HUDEP-2 (cell line): ENCODE measurements around the gene ALKAL2.
"Not testable (repeated sequence)": the region's sequence is repeated elsewhere in the genome, so short reads cannot be mapped to it uniquely, and the experiment has no call there.

Experiments used
- DNase-seq, 76 experiments: peaks; one replicate each; lab custom pipeline; 2025; ENCODE audit not compliant: unreplicated experiment in 76 of 76; lab: John Stamatoyannopoulos, UW

Gene ALKAL2, protein sequence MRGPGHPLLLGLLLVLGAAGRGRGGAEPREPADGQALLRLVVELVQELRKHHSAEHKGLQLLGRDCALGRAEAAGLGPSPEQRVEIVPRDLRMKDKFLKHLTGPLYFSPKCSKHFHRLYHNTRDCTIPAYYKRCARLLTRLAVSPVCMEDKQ

DNA sequence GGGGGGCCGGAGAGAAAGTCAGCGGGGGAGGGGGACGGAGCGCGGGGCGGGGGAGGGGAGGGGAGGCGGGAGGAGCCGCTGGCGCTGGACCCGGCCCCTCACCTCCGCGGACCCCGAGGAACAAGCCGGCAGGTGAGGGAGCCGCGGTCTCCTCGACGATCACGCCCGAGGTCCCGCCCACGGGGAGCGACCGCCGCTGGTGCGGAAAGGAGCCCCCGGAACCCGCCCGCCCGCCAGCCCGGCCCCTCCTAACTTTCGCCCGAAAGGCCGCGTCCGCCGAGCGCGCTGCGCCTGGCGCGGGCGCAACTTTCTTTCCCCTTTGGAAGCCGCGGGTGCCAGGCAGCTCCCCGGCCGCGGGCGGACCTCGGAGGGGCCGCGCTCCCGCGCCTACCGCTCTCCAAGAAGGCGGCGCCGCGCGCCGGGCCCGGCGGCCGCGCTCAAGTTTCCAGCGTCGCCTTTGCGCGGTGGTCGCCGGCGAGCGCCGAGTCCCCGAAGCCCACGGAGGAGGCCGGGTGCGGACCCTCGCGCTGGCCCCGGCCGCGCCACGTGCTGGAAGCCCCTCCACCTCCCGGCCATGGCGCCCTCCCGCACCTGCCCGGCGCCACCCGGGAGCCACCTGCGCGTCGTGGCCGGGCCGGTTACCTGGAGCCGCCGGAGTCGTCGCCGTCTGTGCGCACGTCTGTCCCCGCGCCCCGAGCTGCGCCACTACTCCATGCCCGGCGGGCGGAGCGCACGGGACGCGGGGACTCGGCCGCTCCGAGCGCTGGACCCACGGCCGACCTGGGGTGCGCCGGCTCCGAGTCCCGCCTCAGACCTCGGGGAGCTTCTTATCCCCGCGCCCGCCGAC, at the start of gene ALKAL2:
TSS of gene ALKAL2 (minus strand) at position 181 of the 847 bp plus-strand sequence. CDS start 256 bp downstream, outside the sequence.
- no peak for DNase-seq

DNA sequence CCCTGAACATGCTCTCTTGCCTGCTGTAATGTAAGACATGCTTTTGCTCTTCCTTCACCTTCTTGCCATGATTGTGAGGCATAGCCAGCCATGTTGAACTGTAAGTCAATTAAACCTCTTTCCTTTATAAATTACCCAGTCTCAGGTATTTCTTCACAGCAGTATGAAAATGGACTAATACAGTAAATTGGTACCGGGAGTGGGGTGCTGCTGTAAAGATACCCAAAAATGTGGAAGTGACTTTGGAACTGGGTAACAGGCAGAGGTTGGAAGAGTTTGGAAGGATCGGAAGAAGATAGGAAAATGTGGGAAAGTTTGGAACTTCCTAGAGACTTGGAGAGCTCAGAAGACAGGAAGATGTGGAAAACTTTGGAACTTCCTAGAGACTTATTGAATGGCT, 49.1 kb upstream of the ALKAL2 start:
- not testable (repeated sequence) for DNase-seq

DNA sequence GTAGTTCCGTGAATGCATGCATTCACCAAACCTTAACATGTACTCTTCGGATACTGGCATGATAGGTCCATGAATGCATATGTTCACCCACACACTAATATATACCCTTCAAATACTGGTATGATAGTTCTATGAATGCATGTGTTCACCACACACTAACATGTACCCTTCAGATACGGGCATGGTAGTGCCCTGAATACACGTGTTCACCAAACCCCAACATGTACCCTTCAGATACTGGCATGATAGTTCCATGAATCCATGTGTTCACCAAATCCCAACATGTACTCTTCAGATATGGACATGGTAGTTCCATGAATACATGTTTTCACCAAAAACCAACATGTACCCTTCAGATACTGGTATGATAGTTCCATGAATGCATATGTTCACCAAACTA, 48.5 kb upstream of the ALKAL2 start:
- no peak for DNase-seq

DNA sequence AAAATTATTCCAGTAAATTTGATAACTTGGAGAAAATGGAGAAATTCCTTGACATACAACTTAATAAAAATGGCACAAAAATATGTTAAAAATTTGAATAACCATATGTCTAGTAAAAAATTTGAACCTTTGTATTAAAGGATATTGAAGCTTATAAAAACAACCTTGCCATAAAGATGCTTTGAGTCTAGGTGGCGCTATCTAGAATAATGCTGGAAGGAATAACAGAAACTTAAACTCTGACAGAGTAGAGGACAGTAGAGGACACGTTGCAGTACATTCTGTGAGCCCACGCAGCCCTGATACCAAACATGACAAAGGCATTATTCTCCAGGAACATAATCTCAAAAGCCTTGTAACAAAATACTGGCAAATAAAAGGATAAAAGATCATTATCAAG, 44.7 kb upstream of the ALKAL2 start:
- DNase-seq, result no peak

DNA sequence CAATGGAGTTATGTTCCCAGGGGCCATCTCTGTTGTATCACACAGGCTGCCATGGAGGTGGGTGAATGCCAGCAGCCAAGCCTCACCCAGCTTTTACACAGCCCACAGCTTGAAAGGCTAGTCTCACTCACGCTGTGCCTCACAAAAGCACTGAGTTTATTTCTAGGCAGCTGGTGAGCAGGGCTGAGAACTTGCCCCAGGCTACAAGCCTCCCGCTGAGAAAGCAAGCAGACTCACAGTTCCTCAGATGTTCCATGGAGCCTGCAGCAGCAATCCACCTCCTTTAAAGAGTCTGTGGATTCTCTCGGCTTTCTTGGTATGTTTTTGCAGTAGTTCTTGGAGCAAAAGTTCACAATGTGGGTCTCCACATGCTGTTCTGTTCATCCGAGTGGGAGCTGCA, 40.9 kb upstream of the ALKAL2 start:
- DNase-seq, result no peak

DNA sequence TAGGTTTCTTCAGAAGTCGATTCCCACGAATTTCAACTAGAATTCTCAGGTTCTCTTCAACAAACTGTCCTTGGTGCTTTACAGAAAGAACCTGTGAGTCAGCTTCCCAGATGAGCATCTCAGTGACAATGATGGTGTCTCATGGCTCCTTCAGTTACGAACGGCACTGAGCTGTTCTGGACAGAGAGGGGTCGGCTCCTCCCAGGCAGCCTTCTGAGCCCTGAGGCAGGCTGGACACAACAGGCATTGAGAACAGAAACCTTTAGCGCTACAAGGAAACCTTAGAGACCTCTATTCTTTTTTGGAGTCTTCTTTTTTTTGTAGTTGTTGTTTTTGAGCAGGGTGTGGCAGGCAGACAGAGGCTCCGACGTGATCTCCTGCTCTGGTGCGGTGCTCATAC, 35.1 kb upstream of the ALKAL2 start:
- no peak for DNase-seq

DNA sequence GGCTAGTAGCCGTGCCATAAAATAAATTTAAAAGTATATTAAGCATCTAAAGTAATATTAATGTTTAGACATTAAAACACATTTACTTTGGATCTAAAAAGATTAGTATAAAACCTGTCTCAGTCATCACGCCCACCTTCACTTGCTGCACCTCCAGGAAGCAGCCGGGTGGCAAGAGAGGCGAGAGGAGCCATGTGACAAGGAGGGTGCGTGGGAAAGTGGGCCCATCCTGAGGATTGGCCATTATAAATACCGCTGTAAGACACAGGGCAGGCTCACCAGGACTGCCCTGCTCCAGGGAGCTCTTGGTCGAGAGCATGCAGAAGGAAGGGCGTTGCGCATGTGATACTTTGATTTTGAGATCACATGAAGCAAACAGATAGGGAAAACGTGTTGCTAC, 34.4 kb upstream of the ALKAL2 start:
- DNase-seq, result no peak

DNA sequence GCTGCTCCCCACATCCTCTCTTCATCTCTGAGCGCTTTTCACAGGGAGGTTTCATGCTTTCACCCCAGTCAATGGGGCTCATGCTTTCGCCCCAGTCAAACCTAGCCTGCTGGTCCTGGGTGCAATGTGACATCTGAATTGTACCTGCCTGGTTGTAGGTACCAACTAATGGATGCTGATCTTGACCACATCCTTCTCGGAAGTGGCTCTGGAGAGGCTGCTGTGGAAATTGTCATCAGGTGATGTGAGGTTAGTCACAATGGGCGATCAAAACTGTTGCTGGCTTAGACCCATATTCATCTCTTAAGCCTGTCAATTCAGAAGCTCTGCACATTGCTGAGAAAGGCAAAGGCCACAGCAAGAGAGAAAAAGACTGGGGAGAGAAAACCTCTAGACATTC, 32.7 kb upstream of the ALKAL2 start:
- DNase-seq, result no peak

DNA sequence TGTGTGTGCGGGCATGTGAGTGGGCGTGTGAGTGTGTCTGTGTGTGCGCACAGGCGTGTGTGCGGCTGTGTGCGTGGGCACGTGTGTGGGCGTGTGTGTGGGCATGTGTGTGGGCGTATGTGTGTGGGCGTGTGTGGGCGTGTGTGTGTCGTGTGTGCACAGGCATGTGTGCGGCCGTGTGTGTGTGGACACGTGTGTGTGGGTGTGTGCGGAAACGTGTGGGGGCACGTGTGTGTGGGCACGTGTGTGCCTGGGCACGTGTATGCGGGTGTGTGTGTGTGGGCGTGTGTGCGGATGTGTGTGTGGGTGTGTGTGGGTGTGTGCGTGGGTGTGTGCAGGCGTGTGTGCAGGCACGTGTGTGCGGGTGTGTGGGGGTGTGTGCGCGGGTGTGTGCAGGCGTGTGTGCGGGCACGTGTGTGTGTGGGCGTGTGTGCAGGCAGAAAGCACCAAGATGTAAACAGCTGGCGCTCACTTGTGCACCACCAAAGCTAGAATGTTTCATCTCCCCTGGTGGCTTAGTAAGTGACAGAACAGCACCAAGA, 31.2 kb upstream of the ALKAL2 start:
- no peak for DNase-seq

DNA sequence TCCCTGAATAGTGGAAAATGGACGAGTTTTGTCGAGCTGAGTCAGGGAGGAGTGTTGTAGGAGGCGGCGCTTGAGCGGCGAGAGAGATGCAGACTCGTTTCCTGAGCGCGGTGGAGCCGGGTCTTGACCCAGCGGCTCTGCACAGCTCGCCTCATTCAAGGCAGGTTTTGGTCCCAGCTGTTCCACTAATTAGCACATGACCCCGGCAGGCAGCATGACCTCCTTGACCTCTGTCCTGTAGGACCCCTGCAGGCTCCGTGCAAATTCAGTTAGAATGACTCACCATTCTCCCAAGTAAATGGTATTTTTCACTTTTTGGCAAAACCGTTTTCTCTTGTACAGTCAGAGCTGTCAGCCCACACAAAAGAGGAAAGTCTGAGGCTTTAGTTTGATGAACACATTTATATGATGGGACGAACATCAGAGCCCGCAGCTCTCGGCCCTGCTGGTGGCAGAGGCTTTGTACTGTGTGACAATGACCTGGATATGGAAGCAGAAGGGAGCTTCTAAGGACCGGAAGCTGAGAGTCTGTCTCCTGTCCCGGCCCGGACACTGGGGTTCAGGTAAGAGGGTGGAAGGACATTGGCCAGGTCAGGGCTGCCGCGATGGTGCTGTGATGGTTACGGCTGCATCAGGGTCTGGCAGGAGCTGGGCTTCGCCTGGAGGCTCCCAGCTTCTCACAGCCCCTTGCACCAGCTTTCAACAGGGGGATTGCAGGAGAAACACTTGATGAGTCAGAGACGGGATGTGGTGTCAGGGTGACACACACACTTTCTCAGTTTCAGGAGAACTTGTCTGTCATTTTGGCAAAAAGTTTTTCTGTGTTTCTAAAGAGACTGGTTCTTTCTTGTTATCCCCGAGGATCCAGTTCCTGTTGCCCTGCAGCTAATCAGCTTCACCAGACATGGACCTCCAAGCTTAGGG, 29.9 kb upstream of the ALKAL2 start:
- no peak for DNase-seq

DNA sequence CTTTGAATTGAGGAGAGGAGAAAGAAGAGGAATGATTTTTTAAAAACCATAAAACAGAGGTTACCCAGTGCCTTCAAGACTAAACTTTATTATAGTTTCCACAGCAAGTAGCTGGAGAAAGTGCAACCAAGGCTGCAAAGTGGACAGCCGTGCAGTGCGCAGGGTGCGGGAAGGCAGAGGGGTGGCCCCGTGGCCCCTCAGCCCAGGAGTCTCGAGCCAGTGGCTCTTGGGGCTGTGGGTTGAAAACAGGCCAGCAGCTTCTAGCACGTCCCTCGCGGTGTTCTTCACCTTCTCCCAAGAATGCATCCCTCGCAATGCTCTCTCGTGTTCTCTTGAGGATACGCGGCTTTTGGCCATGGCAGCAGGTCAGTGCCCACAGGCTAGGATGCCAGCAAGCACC, 28.5 kb upstream of the ALKAL2 start:
- no peak for DNase-seq

DNA sequence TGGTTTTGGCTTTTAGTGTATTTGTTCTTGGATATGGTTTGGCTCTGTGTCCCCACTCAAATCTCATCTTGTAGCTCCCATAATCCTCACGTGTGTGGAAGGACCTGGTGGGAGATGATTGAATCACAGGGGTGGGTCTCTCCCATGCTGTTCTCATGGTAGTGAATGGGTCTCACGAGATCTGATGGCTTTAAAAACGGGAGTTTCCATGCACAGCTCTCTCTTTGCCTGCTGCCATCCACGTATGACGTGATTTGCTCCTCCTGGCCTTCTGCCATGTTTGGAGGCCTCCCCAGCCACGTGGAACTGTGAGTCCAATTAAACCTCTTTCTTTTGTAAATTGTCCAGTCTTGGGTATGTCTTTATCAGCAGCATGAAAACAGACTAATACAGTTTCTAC, 28.0 kb upstream of the ALKAL2 start:
- not testable (repeated sequence) for DNase-seq

DNA sequence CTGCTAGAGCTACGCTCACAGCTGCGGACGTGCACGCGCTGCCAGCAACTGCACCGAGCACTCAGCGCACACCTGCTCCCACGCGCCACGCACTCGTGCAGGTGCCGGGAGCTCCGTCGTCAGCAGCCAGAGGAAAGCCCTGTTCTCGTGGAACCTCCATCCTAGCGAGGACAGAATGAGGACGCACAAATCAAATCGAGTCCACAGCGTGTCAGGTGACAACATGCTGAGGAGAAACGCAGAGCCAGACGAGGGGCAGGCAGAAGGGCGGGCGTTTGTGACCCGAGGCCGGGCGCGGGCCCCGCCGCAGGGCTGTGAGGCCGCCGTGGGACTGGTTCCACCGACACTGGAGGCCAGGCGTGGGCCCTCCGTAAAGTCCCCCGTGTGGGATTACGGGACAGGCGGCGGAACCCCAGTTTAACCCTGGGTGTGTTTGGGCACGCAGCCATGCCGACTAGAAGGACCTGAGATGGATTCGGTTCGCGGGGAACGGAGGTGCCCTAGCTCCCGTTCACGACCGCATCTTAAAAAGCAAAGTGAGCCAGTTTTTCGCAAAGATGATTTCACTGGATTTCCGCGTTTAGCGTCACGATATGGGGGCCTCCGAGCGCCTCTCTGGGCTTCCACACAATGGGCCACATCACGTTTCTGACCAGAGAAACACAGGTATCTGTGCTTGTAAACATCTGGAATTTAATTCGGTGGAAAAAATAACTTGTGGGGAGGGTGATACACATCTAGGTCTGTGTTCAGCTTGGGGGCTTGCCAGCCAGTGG, 26.9 kb upstream of the ALKAL2 start:
- no peak for DNase-seq

DNA sequence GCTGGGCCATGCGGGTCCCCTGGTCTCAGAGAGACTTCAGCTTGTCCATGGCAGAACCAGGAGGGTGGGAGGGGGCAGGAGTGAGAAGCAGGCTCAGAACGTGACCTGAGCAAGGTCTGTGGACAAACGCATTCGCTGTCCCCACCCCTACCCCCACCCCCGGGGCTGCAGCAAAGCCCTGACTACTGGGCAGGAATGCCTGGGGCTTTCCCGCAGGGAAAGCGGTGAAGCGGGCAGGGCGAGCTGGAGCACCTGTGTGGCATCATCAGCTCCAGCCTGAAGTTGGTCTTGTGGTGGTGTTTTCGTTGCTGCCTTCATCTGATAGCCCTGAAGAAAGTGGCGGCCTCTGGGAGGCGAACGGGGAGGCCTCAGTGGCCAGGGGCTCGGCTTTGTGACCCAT, 26.1 kb upstream of the ALKAL2 start:
- no peak for DNase-seq

DNA sequence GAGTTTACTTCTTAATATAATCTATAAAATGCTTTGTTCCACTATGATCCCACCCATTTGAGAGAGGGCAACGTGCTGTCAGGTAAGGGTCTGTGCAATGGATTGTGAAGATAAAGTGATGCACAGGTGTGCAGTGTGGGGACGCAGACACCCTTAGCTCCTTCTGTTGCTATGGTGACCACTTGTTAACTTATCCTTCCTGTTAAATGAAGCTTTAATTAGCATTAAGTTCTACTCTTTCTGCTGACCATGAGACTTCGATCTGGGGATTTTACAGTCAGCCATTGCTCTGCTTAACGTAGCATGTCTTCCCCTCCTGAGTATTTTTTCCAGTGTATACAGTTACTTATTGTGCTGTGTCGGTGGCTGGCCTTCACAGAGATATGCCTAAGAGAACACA, 23.1 kb upstream of the ALKAL2 start:
- DNase-seq, result no peak

DNA sequence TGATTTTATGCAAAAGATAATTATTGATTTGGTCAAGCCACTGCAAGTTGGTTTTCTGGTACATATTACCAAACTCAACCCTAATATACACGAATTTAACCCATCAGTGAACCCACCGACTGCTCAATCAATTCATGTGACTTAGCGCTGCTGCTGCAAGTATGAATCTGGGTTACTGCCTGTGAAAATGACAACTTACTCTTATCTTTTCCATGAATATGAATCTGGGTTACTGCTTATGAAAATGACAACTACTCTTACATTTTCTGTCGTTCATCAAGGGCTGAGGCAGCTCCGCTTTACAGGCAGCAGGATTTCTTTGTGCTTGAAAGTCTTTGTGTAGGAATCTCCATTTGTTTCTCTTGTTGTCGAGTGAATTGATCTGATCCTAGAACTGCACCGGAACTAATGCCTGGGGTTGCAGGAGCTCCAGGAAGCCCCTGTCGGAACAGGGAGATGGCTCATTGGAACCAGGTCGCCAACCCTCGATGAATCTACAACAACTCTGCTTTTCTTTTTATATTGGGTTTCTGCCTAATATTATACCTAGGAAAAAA, 22.1 kb upstream of the ALKAL2 start:
- no peak for DNase-seq

DNA sequence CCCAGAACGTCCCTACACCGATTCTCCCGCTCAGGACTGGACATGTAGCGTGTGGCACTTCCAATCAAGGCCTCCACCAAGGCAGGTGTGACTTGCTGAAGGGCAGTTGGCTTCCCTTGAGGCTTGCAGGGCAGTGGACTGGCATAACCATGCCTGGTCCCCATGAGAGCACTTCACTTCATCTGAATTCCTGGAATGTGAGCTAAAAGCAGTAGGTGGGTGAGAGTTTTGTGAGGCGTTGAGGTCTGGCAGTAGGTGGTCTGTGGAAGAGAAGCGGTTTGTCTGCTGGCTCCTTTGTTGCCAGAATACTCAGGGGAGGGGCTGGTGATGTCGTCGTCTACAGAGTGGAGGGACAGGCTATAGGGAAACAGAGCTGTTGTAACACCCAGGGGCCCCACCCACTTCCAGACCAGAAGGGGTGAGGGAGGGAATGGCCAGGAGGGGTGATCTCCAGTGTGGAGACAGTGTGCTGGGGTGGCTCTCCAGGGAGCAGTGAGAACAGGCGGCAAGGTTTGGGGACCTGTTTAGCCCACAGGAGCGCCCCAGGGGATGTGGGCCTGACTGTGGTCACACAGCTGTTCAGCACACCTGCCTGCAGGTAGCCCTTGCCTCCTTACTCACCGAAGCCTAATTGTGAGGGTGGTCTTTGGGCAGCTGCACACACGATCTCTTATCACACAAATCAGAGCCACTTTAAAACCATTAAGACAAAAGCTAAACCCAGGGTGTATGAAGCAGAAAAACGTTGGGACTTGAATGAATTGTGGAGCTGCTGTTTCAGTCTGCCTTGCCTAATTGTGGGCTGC, 21.5 kb upstream of the ALKAL2 start:
- no peak for DNase-seq

DNA sequence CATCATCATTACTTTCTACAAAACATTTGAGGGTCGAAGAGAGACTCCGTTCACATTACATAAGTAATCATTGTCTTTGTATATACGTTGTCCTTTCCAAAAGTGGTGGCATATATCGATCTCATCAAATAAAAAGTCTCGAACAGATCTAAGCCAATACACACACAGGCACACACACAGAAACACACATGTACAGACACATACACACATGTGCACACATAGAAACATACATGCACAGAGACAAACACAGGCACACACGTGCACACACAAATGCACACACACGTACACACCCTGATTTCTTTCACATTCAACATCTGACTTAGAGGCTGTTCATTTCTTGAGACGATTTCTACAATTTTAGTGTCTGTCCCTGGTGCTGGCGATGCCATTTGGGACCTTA, 17.5 kb upstream of the ALKAL2 start:
- no peak for DNase-seq

DNA sequence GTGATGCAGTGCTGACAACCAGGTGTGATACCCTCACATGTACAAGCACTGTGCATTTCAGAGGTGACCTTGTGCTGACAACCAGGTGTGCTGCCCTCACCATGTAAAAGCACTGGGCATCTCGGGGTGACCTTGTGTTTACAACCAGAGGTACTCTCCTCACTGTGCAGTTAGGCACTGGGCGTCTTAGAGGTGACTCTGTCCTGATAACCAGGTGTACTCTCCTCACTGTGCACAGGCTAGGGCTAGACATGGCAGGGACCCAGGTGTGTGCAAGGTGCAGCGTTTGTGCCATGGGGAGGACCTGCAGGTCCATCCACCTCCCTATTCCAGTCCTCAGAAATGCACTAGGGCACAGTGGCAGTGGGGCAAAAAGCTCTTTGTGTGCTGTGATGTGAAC, 8.5 kb upstream of the ALKAL2 start:
- no peak for DNase-seq
